Measurements from ENCODE around the gene IRAK1.

DNA sequence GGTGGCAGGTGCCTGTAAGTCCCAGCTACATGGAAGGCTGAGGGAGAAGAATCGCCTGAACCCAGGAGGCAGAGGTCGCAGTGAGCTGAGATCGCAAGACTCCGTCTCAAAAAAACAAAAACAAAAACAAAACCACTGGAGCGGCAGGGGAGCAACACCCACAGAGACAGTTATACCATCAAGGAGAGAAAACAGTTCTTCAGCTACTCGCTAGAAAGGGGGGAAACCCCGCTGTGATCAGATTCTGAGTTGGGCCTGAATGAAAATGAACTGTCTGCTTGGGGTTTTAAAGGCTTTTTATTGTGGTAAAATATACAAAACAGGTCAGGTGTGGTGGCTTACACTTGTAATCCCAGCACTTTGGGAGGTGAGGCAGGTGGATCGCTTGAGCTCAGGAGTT lies 16.8 kb upstream of the IRAK1 start:
- TF ChIP-seq SIN3A (IDR thresholded peaks at IDR 0.05; ENCODE audit: low read depth, low read length), result no peak
- no peak for TF ChIP-seq POLR2A (IDR thresholded peaks at IDR 0.05; ENCODE audit: low read depth, low read length)
- TF ChIP-seq, protein P1, sequence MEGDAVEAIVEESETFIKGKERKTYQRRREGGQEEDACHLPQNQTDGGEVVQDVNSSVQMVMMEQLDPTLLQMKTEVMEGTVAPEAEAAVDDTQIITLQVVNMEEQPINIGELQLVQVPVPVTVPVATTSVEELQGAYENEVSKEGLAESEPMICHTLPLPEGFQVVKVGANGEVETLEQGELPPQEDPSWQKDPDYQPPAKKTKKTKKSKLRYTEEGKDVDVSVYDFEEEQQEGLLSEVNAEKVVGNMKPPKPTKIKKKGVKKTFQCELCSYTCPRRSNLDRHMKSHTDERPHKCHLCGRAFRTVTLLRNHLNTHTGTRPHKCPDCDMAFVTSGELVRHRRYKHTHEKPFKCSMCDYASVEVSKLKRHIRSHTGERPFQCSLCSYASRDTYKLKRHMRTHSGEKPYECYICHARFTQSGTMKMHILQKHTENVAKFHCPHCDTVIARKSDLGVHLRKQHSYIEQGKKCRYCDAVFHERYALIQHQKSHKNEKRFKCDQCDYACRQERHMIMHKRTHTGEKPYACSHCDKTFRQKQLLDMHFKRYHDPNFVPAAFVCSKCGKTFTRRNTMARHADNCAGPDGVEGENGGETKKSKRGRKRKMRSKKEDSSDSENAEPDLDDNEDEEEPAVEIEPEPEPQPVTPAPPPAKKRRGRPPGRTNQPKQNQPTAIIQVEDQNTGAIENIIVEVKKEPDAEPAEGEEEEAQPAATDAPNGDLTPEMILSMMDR (IDR thresholded peaks at IDR 0.05 in 2 of 3, conservative IDR thresholded peaks at IDR 0.05 in 1 of 3; ENCODE audit: control insufficient read depth in 2 of 3, extremely low read depth in 1 of 3, insufficient read depth in 1 of 3, low read depth in 3 of 3, low read length in 3 of 3), result no peak
- no peak for TF ChIP-seq SRF (IDR thresholded peaks at IDR 0.05; ENCODE audit: low read depth in 2 of 2, low read length in 2 of 2)
- TF ChIP-seq CBX5 (IDR thresholded peaks at IDR 0.05; ENCODE audit: low read depth), result no peak
- no peak for TF ChIP-seq ZZZ3 (IDR thresholded peaks at IDR 0.05; ENCODE audit: control insufficient read depth, insufficient read length, low read depth)
- TF ChIP-seq, protein P2, sequence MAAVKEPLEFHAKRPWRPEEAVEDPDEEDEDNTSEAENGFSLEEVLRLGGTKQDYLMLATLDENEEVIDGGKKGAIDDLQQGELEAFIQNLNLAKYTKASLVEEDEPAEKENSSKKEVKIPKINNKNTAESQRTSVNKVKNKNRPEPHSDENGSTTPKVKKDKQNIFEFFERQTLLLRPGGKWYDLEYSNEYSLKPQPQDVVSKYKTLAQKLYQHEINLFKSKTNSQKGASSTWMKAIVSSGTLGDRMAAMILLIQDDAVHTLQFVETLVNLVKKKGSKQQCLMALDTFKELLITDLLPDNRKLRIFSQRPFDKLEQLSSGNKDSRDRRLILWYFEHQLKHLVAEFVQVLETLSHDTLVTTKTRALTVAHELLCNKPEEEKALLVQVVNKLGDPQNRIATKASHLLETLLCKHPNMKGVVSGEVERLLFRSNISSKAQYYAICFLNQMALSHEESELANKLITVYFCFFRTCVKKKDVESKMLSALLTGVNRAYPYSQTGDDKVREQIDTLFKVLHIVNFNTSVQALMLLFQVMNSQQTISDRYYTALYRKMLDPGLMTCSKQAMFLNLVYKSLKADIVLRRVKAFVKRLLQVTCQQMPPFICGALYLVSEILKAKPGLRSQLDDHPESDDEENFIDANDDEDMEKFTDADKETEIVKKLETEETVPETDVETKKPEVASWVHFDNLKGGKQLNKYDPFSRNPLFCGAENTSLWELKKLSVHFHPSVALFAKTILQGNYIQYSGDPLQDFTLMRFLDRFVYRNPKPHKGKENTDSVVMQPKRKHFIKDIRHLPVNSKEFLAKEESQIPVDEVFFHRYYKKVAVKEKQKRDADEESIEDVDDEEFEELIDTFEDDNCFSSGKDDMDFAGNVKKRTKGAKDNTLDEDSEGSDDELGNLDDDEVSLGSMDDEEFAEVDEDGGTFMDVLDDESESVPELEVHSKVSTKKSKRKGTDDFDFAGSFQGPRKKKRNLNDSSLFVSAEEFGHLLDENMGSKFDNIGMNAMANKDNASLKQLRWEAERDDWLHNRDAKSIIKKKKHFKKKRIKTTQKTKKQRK (IDR thresholded peaks at IDR 0.05; ENCODE audit: low read depth, low read length), result no peak
